NCI-H1048 (cell line): ENCODE data around the gene MMP1.

Experiments used
- DNase-seq: peaks from one replicate; lab custom pipeline; 2025; lab: John Stamatoyannopoulos, UW

The MMP1 gene

DNA sequence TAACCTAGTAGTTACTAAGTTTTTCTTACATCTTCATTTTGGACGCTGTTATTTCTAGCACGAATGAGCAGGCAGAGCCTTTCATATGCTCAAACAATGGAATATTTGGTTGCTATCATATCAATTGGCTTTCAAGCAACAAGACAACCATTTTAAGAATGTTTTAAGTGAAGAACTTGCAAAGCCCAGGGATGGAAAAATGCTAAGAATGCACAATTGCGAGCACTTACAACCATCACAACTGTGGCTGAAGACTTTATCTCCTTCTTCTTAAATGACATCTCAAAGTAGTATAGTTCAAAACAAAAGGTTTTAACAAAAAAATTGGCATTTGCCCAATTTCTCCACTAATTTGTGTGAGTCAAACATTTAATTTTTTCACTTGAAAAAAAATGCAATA is 8.3 kb upstream of the MMP1 start:
- DNase-seq, result no peak

DNA sequence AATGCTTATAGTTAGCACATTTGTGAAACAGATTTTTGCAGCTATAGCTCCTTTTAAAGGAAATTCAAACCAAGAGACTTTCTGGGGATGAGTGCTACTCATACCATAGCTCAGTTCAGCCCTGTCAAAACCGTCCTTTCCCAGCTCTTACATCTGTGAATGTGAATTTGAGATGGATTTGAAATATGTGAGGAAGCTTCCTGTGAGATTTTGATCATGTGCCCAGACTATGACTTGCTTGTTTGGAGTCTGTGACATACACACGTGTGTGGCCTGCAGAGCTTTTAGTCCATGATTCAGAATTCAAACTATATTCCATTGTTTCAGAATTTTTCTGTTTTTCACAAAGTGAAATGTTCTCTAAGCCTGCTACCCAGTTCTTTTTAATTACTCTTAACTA is 4.4 kb upstream of the MMP1 start:
- DNase-seq, result no peak

DNA sequence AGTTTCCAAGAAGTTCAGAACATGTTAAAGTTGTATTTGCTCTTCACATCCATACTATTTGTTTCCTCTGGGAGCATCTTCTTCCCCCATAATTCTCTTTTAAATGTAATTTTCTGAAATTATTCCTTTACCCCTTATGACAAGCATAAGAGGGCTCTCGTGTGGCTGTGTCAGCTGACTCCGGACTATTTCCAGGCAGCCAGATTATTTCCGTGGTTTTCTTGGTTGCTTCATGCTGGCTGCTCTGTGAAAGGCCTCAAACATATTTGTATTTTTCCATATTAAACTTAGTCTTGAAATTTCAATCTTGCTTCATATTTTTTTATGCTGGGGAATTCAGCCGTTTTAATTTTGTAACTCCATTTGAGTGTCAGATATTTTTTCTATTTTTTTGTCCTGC is 2.8 kb upstream of the MMP1 start:
- DNase-seq, result no peak

DNA sequence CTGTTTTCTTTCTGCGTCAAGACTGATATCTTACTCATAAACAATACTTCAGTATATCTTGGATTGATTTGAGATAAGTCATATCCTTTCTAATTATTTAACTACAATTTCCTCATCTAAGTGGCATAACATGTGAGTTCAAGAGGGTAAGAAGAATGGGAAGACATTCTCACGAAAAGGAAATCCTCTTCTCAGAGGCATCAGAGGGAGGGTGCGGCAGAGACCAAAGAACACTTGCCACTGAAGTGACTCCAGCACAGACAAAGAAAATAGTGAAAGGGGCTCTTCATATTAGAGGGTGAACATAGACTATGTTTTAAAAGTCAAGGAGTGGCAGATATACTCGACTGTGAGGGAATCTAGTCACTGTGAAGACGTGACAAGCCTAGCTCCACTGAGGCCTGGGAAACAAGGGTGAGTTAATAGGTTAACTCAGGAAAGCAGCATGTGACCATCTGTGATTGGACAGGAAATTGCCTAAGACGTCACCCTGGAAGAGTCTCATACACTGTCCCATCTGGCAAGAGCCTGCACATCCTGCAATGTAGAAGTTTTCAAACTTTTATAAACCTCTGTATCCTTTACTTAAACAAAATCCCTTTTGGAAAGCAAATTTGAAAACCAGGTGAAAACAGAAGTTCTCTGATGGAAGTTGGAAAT is 1.9 kb upstream of the MMP1 start:
- no peak for DNase-seq

DNA sequence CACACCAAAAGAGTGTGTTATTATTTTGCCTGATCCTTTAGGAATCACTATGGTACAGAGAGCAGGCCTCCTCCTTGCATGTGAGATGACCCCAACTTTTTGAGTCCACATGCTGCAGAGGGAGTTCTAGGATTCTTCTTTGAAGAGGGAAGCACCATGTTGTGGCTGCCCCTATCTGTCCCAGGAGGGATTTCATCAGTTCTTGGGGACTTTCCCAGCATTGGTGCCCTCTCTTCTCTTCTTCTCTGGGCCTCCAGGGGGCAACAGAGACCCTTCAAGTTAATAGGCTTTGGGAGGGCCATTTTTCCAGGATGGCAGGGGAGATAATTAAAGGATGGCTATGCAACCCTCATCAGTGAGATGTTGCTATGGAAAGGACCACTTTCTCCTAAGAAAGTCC is 3.6 kb downstream of the MMP1 start:
- DNase-seq, result no peak

DNA sequence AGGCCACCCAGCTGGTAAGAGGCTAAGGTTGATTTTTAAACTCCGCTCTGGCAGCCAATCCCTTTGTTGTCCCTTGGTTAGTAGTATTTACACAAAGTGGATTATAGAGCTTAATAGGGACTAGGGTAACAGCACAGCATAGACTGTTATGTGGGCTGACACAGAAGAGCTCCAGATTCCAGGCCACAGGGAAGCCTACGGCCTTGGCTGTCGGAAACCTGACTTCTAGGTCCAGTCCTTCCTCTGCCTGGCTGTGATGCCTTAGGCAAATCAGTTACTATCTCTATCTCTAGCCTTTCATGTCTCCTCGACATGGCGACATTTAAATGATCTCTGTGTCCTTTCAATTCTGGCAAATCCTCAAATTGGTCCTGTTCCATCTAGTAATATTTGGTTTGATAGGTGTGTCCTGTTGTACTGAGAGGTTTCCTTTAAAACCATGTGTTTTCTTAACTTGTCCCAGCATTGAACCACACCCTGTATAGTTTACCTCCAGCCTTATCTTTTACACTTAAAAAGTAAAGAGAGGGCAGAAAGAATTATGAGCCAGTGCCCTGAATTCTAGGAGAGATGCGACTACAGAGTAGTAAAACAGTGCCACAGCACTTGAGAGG is 4.2 kb downstream of the MMP1 start:
- no peak for DNase-seq

DNA sequence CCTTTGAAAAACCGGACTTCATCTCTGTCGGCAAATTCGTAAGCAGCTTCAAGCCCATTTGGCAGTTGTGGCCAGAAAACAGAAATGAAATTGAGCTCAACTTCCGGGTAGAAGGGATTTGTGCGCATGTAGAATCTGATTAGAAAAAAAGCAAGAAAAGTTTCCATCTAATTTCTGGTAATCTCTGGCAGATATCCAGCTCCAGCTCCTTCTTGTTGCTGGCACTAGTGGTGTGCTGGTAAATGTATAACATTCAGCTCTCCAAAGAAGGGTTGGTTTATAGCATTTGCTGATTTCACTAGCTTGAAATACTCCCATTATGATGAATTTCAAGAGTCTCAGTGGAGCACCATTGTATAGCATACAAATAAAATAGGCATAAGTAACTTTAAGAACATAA is 5.4 kb downstream of the MMP1 start:
- no peak for DNase-seq

DNA sequence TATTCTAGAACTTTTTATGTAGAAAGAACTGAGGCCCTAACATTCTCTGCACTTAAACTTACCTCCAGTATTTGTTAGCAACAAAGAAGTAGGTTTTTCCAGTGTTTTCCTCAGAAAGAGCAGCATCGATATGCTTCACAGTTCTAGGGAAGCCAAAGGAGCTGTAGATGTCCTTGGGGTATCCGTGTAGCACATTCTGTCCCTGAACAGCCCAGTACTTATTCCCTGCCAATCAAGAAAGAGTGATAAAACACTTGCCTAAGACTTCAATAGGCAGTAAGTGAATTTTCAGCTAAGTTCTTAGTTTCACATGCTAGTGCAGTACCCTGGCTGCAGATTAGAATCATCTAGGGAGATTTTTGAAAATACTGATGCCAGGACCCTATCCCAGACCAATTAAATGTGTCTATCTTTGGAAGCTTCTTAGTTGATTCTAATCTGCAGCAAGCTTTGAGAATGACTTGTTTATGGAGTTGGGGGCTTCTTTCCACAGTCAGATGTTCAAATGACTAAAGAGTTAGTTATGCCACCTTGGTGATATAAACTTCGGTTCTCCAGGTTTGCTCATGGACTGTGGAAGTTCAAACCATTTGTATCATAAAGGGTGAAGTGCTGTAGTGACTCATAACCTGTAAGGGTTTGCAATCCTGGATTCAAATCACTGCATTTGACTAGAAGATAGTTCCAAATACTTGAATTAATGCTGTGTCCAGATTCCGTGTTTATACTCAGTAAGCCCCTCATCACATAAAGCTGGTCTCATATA is 6.5 kb downstream of the MMP1 start:
- DNase-seq, result no peak

DNA sequence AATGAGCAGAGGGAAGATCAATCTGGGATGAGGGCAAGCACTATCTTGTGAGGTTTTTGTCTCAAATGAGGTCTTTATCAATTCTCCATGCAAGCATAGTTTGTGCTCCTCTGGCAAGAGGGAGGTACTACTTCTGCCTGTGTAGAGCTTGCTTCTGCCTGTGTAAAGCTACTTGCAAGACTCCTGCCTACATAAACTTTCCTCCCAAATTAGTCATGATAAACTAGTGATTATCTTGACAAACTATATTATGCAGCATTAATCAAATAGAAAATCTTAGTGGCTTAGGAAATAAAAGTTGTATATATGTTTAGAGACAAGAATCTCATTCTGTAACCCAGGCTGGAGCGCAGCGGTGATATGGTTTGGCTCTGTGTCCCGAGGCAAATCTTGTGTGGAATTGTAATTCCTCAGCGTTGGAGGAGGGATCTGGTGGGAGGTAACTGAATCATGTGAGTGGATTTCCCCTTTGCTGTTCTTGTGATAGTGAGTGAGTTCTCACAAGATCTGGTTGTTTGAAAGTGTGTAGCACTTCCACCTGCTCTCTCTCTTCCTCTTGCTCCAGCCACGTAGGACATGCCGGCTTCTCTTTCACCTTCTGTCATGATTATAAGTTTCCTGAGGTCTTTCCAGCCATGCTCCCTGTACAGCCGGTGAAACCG is 9.5 kb downstream of the MMP1 start:
- DNase-seq, result no peak

DNA sequence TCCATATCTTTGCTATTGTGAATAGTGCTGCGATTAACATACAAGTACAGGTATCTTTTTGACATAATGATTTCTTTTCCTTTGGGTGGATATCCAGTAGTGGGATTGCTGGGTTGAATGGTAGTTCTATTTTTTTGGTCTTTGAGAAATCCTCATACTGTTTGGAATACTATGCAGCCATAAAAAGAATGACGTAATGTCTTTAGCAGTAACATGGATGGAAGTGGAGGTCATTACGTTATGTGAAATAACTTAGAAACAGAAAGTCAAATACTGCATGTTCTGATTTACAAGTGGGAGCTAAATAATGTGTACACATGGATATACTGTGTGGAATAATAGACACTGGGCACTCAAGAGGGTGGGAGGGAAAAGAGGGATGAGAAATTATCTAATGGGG is 13.6 kb downstream of the MMP1 start:
- no peak for DNase-seq

DNA sequence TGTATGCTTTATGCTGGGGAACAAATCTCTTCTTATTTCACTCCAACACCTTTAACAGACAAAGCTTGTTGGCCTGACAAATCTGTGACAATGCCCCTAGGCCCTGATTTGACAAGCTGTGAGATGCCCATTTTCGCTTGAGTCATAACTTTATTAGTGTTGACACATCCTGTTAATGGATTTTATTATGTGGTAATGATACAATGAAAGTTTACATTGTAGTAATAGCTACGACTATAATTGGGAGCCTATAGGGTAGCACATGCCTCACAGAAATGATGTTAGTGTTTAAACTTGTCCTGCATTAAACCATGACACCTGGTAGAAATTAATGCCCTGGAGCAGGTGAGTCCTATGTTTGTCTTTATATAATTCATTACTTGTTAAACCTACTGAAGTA is 14.2 kb downstream of the MMP1 start:
- DNase-seq, result no peak

DNA sequence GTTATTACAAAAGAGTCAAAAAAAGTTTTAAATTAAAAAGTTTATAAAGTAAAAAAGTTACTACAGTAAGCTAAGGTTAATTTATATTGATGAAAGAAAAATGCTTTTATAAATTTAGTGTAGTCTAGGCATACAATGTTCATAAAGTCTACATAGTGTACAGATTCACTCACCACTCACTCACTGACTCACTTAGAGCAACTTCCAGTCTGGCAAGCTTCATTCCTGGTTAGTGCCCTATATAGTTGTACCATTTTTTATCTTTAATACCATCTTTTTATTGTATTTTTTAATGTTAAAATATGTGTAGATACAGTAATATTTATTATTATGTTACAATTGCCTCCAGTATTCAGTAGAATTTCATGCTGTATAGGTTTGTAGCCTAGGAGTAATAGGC is 14.9 kb downstream of the MMP1 start:
- DNase-seq, result no peak

DNA sequence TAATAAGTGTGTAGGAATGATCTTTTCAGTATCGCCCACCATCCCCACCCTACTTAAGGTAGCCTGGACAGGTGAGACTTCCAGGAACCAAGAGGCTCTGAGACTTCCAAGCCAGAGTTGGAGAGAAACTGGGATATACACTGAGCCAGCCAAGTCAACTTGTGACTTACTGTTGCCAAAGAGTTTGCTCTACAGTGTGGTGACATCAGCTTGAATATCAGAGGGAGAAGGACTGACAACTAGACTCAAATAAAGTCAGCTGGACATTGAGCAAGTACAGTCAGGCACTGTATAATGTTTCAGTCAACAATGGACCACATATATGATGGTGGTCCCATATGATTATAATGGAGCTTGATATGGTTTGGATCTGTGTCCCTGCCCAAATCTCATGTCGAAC is 16.3 kb downstream of the MMP1 start:
- no peak for DNase-seq

DNA sequence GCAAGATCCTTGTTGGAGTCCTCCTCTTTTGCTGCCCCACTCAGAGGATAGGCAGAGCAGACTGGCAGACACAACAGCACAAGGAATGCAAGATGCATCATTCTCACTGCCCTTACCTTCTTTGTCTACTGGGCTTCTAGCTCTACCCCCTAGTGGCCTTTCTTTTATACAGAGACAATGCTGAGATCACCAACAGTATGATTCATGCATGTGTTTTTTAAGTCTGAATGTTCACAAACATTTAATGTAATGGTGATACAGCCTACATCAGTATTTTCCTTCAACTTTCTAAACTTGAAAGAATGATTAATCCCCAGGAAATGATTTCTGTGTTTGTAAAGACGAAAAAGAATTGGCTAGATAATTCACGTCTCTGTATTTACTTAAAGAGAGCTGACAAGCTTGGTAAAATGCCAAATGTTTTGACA is 17.5 kb downstream of the MMP1 start, which contains the start of gene MMP10:
TSS of gene MMP10 (minus strand) at position 138 of the 428 bp plus-strand sequence. CDS start at position 101, 37 bp downstream.
- no peak for DNase-seq

DNA sequence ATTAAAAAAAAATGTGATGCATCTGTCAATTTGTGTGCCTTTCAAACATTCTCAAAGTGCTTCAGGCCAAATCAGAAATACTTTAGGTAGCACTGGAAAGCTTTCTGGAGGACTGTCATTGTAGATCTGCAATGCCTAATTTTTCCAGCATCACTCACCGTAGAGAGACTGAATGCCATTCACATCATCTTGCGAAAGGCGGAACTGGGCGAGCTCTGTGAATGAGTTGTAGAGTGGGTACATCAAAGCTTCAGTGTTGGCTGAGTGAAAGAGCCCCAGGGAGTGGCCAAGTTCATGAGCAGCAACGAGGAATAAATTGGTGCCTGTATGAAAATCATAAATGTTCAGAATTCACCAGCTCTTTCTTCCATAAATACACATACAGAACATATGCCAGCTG is 21.5 kb downstream of the MMP1 start:
- no peak for DNase-seq

DNA sequence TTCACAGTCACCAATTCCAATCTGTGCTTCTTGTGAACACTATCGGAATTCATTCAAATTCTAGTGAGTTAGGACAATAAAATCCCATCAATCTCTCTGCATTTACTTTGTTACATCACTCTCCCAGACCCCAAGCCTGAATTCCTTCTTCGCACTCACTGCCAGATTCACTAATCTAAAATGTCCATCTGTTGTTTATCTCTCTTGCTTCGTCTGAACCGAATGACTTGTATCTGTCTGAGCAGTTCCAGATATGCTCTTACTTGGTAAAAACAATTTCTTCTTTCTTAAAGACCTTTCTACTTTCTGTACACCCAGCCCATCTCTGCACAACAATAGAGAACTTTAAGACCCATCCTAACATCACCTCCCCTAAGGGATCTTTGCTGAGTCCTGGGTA is 24.6 kb downstream of the MMP1 start:
- no peak for DNase-seq

DNA sequence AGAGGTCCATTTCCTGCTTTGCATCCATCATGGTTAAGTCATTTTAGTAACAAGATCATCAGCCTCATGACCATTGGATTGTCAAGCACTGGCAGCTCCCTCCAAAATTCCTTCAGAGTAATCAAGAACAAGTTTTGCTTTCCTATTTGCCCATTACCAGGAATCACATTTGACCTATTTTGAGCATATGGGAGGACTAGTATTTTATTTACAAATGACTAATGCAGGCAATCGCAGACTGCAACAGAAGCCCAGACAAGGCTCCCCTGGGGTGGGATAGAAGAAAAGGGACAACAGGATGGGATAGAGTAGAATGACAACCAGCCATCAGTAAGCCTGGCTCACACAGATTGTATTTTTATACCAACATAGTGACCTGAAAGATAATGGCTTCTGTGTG is 26.6 kb downstream of the MMP1 start:
- no peak for DNase-seq

DNA sequence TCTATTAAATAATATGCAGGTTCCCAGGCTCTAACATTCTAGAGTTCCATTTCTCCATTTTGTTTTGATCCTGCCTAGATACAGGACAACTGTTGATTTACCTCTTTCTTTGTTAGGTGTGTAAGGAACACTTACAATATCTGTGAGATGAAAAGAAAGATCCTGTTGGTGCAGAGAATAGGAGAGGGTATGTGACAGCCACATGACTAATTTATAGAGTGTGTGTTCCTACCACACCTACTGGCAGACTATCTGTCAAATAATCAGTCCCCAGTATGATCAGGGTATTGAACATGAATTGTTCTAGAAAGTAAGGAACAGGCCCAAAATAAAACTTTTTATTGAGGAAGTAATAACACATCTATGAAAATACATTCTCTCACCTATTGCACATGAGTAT is 27.8 kb downstream of the MMP1 start:
- no peak for DNase-seq

DNA sequence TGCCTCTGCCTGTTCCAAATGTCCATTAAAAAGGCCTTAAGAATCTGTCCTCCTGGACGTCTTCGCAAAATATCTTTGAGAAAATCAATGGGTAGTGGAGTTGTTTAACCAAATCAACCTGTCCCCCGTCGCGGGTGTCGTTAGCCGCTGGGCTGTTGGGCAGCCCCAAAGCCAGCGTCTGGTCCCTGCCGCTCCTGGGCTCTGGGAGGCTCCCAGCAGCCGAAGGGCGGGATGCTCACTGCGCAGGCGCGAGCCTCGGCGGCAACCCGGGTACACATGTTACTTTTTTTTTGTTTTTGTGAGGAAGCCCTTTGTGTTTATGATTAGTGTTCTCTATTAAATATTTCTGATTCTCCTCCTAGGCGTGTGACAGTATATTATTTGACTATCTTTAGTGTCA is 30.2 kb downstream of the MMP1 start:
- no peak for DNase-seq

DNA sequence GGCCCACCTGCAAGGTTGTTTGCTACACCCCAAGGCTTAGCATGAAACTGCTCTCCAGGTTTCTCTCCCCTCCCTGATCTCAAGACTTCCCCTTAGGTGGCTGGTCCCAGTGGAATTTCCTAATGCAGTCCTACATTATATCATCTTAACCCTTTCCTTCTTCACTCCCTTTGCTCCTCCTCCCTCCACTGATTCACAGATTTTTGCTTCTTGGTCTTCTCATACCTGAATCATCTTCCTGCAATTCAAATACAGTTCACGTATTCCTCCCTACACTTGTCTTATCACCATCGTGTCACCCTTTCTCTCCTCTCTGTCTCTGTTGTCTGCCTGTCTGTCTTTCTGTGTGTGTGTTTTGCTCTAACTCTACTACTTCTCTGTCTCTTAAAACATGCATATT is 34.5 kb downstream of the MMP1 start:
- no peak for DNase-seq

DNA sequence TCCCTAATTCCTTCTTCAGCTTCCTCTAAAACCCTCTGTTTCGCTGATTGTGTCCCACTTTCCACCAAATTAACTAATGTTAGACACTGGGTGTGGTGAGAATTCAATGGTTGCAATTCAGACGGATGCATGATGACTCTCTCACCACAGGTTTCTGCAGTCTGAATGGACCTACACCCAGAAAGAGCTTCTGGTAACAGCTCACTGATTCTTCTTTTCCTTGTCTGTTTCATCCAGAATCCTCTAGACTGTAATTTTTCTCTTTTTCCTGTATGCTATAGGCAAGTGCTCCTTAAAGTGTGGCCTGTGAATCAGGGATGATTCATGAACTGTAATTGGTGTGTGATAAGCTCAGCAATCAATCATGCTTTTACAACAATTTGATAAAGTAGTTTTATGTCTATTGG is 35.6 kb downstream of the MMP1 start:
- no peak for DNase-seq

DNA sequence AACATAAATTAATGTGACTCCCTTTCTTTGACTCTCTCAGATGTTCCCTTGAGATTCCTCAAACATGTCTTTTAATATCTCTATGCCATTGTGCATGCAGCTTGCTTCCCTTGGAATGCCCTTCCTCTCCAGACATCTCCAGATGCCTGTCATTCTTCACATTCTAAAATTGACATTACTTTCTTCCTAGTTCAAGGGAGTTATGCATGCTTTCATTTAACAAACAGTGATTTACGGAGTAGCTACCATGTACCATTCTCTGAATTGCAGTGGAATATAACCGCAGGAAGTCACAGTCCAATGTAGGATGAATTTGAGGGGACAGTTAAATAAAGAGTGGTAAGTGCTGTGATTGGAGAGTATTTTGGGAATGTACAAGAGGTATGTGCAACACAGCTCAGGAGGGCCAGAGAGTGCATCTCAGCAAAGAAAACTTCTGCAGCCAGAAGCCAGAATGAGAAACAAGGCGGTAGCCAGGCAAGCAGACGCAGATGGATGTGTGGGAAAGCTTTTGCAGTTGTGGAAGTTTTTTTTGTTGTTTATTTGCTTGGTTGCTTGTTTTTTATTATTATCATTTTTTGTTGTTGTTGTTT is 36.2 kb downstream of the MMP1 start:
- DNase-seq, result no peak
